Mesodermal cell (in vitro differentiated cells): ENCODE results near the gene RASGRF2.

ENCODE experiments used
- H3K27ac ChIP-seq: 2 replicates; pipeline ENCODE4 v1.7.0; 2013; ENCODE audit warnings: mild to moderate bottlenecking, low read depth, low read length, moderate library complexity; ENCODE audit not compliant: severe bottlenecking
- H3K36me3 ChIP-seq: 2 replicates; pipeline ENCODE4 v1.7.1; 2013; ENCODE audit warnings: mild to moderate bottlenecking, low read length, moderate library complexity; ENCODE audit not compliant: control insufficient read depth, insufficient read depth
- H3K4me1 ChIP-seq: one replicate; pipeline ENCODE4 v1.7.1; 2013; ENCODE audit warnings: mild to moderate bottlenecking, low read length; ENCODE audit not compliant: insufficient read depth, control insufficient read depth, poor library complexity, severe bottlenecking
- H3K4me3 ChIP-seq: 2 replicates; pipeline ENCODE4 v1.7.0; 2013; ENCODE audit warnings: low read length, control low read depth, mild to moderate bottlenecking; ENCODE audit not compliant: insufficient read depth, poor library complexity, severe bottlenecking; ENCODE audit errors: extremely low read depth
- H3K9me3 ChIP-seq: 2 replicates; pipeline ENCODE4 v1.7.1; 2013; ENCODE audit warnings: mild to moderate bottlenecking, low read length, moderate library complexity; ENCODE audit not compliant: control insufficient read depth
- WGBS, 2 experiments: methylation state at CpG; one replicate each; pipeline ENCODE4 v1.1.5; 2013; ENCODE audit warnings: missing lambda C conversion rate in 2 of 2; ENCODE audit not compliant: insufficient coverage in 2 of 2; 5-methylcytosine and 5-hydroxymethylcytosine counted together

The RASGRF2 gene

DNA sequence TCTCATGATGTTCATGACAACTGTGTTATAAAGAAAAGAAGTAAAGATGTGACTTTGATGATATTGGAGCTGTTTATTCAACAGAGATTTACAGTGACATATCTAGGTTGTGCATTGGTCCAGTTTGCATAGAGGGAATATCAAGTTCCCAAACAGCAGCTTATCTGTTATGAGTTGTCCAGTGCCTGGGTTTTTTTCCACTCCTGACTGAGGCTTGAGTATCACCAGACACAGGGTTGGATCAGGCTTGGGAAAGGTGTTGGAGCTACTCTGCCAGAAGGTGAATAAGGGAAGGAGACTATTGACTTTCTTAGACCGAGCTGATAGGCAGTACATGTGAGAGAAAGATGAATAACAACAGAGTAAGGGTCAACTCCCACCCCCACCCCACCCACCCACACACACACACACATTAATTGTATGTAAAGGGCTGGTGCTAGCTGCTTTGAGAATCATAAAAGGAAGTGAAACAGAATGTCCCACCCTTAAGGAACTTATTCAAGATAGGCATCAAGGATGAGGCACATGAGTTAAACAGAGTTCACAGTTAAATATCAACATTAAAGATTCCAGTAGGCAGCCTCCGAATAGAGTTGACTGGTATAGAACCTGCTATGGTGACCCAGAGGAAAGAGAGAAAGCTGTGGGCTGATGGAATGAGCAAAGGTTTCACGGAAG, 33.0 kb upstream of the RASGRF2 start:
- H3K9me3 ChIP-seq, result no peaks in the 10 kb centered on the region
- 97 to 100% methylated on average over 2 of the region's 3 CpGs for WGBS, 2 experiments
- H3K36me3 ChIP-seq, result no peaks in the 10 kb centered on the region
- H3K4me1 ChIP-seq, result no peaks in the 10 kb centered on the region
- H3K27ac ChIP-seq, result no peak overlapping the region
- H3K4me3 ChIP-seq, result no peak overlapping the region

DNA sequence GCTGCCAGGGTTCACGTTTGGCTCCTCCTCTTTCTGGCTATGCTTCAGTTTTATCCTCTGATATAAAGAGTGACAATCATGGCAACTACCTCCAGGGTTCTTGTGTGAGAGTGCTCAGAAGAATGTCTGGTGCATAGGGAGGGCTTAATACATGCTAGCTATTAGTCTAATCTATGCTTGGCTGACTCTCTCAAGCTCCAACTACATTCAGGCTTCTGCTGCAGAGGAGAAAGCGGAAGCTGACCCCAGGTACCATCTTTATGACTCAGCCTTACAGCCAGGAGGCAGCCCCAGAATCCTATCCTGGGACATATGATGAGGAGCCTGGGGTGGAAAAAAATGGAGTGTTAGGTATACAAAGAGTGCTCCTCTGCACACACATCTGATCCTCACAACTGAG, 32.1 kb upstream of the RASGRF2 start:
- Histone ChIP-seq H3K27ac (no peak overlapping the region), H3K9me3 (no peaks in the 10 kb centered on the region), H3K4me1 (no peaks in the 10 kb centered on the region), H3K4me3 (no peak overlapping the region), H3K36me3 (no peaks in the 10 kb centered on the region)
- WGBS, 2 experiments, result 60% methylated on average over 1 of the region's 2 CpGs

DNA sequence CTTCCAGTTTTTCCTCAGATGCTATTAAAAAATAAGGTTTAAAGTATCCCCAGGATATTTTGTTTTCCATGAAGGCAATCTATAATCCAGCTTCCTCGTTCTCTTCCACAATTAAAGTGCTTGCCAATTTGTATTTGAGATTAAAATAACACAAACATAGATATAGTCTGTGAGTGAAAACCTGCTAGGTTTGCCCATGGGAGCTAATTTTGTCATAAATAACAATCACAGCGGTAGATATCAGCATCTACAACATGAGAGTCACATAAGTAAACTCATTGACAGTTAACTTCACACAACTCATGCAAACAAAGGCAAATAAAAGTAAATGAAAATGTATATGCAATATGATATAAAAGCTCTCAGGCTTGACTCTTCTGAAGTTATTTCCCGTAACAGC, 29.2 kb upstream of the RASGRF2 start:
- Histone ChIP-seq H3K4me3 (no peak overlapping the region), H3K36me3 (no peaks in the 10 kb centered on the region), H3K27ac (no peak overlapping the region), H3K4me1 (no peaks in the 10 kb centered on the region), H3K9me3 (no peaks in the 10 kb centered on the region)
- WGBS, 2 experiments, result 100% methylated on average over 1 of the region's 3 CpGs; no CpG with 5 or more reads in 1 of the 2 experiments

- WGBS, 2 experiments, result no CpG with 5 or more reads among the region's 1 CpG
- H3K27ac ChIP-seq, result no peak overlapping the region
- H3K9me3 ChIP-seq, result no peaks in the 10 kb centered on the region
- no peak overlapping the region for H3K4me3 ChIP-seq
- H3K36me3 ChIP-seq, result no peaks in the 10 kb centered on the region
- H3K4me1 ChIP-seq, result no peaks in the 10 kb centered on the region
Measured at GRCh38 chr5:80931411-80931810, 28.8 kb upstream of the RASGRF2 start.

DNA sequence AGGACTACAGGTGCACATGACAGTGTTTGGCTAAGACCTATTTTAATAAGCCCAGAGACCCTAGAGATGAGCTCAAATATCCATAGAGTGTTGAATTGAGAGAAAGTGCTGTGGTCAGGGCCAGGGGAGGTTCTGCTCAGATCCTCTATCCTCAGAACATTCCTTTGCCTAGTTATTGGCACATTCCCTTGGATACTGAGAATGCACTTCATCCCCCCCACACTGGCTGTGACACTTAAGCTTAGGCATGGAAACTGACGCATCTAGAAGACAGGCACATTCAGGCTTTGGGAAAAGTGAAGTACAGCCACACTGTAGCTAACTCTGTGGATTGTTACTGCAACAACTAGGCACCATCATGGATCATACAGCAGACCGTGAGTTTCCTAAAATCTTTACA, 27.1 kb upstream of the RASGRF2 start:
- WGBS, 2 experiments, result 75 to 100% methylated on average over 1 of the region's 2 CpGs
- H3K36me3 ChIP-seq, result no peaks in the 10 kb centered on the region

GRCh38 chr5:80934751-80935150, 25.4 kb upstream of the RASGRF2 start:
- H3K27ac ChIP-seq, result no peak overlapping the region
- H3K9me3 ChIP-seq, result no peaks in the 10 kb centered on the region
- 96 to 100% methylated on average over 3 to 4 of the region's 4 CpGs for WGBS, 2 experiments
- no peaks in the 10 kb centered on the region for H3K4me1 ChIP-seq
- H3K4me3 ChIP-seq, result no peak overlapping the region
- no peaks in the 10 kb centered on the region for H3K36me3 ChIP-seq

More for the DNA sequence above, 27.1 kb upstream of the RASGRF2 start:
- no peak overlapping the region for H3K27ac ChIP-seq
- H3K4me3 ChIP-seq, result no peak overlapping the region
- H3K9me3 ChIP-seq, result no peaks in the 10 kb centered on the region
- no peaks in the 10 kb centered on the region for H3K4me1 ChIP-seq

GRCh38 chr5:80935811-80936385, 24.3 kb upstream of the RASGRF2 start:
- H3K9me3 ChIP-seq, result no peaks in the 10 kb centered on the region
- H3K4me1 ChIP-seq, result no peaks in the 10 kb centered on the region
- no peak overlapping the region for H3K27ac ChIP-seq
- no peaks in the 10 kb centered on the region for H3K36me3 ChIP-seq
- H3K4me3 ChIP-seq, result no peak overlapping the region
- WGBS, 2 experiments, result 71 to 91% methylated on average over 1 to 3 of the region's 3 CpGs

- Histone ChIP-seq H3K9me3 (no peaks in the 10 kb centered on the region), H3K36me3 (no peaks in the 10 kb centered on the region), H3K4me1 (no peaks in the 10 kb centered on the region), H3K4me3 (no peak overlapping the region), H3K27ac (no peak overlapping the region)
- WGBS, 2 experiments, result 80 to 100% methylated on average over 2 to 3 of the region's 3 CpGs
Measured at GRCh38 chr5:80936881-80937280, 23.3 kb upstream of the RASGRF2 start.

GRCh38 chr5:80937584-80938356, 22.4 kb upstream of the RASGRF2 start:
- H3K4me1 ChIP-seq, result no peaks in the 10 kb centered on the region
- 78 to 92% methylated on average over 1 to 2 of the region's 9 CpGs for WGBS, 2 experiments
- H3K27ac ChIP-seq, result no peak overlapping the region
- no peaks in the 10 kb centered on the region for H3K36me3 ChIP-seq
- H3K9me3 ChIP-seq, result no peaks in the 10 kb centered on the region
- H3K4me3 ChIP-seq, result no peak overlapping the region

GRCh38 chr5:80941496-80941895, 18.7 kb upstream of the RASGRF2 start:
- H3K4me1 ChIP-seq, result no peaks in the 10 kb centered on the region
- H3K36me3 ChIP-seq, result no peaks in the 10 kb centered on the region
- H3K9me3 ChIP-seq, result no peaks in the 10 kb centered on the region
- WGBS, 2 experiments, result no CpG with 5 or more reads among the region's 1 CpG
- H3K4me3 ChIP-seq, result no peak overlapping the region
- no peak overlapping the region for H3K27ac ChIP-seq

GRCh38 chr5:80951366-80951765, 8.8 kb upstream of the RASGRF2 start:
- Histone ChIP-seq H3K4me3 (no peak overlapping the region), H3K27ac (no peak overlapping the region), H3K9me3 (no peaks in the 10 kb centered on the region), H3K36me3 (no peaks in the 10 kb centered on the region), H3K4me1 (no peaks in the 10 kb centered on the region)
- WGBS, 2 experiments, result 85 to 87% methylated on average over 4 of the region's 5 CpGs
